Mononuclear cell (primary cell): ENCODE results near the gene IMMP2L. TPM values are rescaled to one million over a fixed set of nuclear protein-coding genes. Genes with fewer than 3 reads are reported as not detected.

Experiments
- H3K27me3 ChIP-seq: 2 replicates; pipeline ENCODE4 v1.6.0; 2011; ENCODE audit warnings: low read length, control low read depth; ENCODE audit not compliant: insufficient read depth
- H3K4me1 ChIP-seq: 2 replicates; pipeline ENCODE4 v1.5.1; 2011; ENCODE audit warnings: mild to moderate bottlenecking, low read length, control low read depth; ENCODE audit not compliant: insufficient read depth
- H3K4me3 ChIP-seq: 2 replicates; pipeline ENCODE4 v1.5.1; 2011; ENCODE audit warnings: mild to moderate bottlenecking, low read length, moderate library complexity
- H3K9me3 ChIP-seq: 2 replicates; pipeline ENCODE4 v1.5.1; 2011; ENCODE audit warnings: low read depth, mild to moderate bottlenecking, control low read depth, low read length
- total RNA-seq: library from RNA; depleted of rRNA; stranded (reverse); fragments of >200 nt; gene quantifications from one replicate; pipeline ENCODE4 v1.2.3, GENCODE V29; 2012

IMMP2L gene
- total RNA-seq, 1 donor: 14.6 TPM

- no peak overlapping the region for H3K4me3 ChIP-seq
- H3K27me3 ChIP-seq: no peaks in the 10 kb centered on the region
- H3K4me1 ChIP-seq: no peaks in the 10 kb centered on the region
- no peaks in the 10 kb centered on the region for H3K9me3 ChIP-seq
These were observed 346.7 kb downstream of the IMMP2L start for GRCh38 chr7:111215550-111215949.

DNA sequence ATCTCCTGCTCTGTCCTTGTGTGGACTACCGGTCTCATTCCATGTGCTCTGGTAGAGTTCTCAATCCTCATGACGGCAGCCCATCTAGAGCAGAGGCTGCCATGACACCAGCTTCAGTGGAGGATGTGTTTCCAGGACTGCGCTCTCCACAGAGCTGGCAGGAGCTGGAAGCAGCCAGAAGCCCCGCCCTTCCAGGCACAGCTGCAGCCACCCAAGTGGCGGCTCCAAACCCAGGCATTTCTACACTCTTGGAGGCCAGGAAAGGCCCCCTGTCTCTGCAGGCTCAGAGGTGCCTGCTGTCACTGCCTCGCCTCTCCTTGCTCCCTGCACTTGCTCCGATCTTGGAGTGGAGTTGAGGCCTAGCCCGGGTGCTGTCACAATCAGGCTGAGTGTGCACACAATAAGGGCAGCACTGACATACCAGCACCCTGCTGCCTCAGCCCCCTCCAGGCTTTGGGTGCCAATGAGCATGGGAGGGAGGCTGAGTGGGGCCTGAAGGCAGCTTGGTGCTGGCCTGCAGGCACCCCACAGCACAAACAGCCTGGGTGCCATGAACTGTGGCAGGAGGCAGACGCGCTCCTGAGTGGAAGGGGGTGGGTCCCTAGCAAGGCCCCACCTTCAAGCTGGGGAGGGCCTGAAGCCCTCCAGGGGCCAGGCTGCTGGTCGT, 349.3 kb downstream of the IMMP2L start:
- no peaks in the 10 kb centered on the region for H3K27me3 ChIP-seq
- no peaks in the 10 kb centered on the region for H3K4me1 ChIP-seq
- no peak overlapping the region for H3K4me3 ChIP-seq
- no peaks in the 10 kb centered on the region for H3K9me3 ChIP-seq

GRCh38 chr7:111210996-111211395, 351.3 kb downstream of the IMMP2L start:
- H3K4me1 ChIP-seq: no peaks in the 10 kb centered on the region
- no peaks in the 10 kb centered on the region for H3K27me3 ChIP-seq
- H3K9me3 ChIP-seq: no peaks in the 10 kb centered on the region
- H3K4me3 ChIP-seq: no peak overlapping the region

DNA sequence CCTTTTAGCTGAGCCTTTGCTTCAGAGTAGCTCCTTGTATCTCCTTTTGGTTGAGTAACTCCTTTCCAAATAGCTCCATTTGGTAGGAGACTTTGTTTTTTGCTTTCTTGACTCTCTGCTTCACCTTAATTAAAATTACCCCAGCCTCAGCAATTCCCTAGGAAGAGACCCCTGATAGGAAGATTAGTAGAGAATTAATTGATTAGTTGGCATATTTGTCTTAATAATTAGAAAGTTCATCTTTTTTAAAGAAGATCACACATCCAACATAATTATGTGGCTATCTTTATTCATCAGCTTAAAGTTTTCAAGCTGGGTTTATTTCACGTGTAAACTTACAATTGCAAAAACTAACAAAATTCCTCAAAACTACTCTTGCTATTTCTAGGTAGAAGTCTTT, 352.2 kb downstream of the IMMP2L start:
- Histone ChIP-seq H3K9me3 (no peaks in the 10 kb centered on the region), H3K4me3 (no peak overlapping the region), H3K4me1 (no peaks in the 10 kb centered on the region), H3K27me3 (no peaks in the 10 kb centered on the region)

DNA sequence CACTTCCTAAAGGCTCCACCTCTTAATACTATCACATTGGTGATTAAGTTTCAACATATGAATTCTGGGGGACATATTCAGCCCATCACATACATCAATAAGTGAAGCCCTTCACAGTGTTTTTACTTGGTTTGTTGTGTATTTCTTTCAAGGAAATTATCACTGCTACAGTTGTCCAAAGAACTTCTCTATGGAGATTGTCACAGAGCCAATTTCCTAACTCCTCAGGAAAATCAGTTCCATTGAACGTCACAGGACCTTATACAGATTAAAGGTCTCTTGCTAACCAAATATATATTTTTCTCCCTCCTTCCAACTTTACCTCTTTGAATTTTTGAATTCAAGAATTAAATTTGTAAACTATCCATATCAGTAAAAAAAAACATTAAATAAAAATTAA, 357.0 kb downstream of the IMMP2L start:
- H3K9me3 ChIP-seq: no peaks in the 10 kb centered on the region
- H3K27me3 ChIP-seq: no peaks in the 10 kb centered on the region
- no peak overlapping the region for H3K4me3 ChIP-seq
- no peaks in the 10 kb centered on the region for H3K4me1 ChIP-seq

DNA sequence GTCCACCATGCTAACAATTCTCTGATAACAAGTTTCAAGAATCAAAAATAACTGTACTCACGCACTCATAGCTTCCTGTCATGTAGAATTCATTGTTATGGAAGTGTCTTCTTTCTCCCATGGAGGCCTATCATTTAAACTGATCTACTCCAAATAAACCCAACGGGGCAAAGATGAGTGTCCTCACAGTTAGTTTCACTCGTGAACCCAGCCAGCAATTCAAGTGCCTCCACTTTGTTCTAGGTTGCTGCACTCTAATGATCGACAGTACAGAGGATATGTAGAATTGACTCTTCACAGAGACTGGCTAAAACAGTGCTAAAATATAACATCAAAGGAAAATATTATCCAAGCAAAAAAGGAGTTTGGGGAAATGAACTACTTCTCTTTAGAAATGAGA, 360.0 kb downstream of the IMMP2L start:
- Histone ChIP-seq H3K27me3 (no peaks in the 10 kb centered on the region), H3K4me1 (no peaks in the 10 kb centered on the region), H3K9me3 (no peaks in the 10 kb centered on the region), H3K4me3 (no peak overlapping the region)

GRCh38 chr7:111199643-111200042, 362.6 kb downstream of the IMMP2L start:
- Histone ChIP-seq H3K4me1 (no peaks in the 10 kb centered on the region), H3K4me3 (no peak overlapping the region), H3K9me3 (no peaks in the 10 kb centered on the region), H3K27me3 (no peaks in the 10 kb centered on the region)

DNA sequence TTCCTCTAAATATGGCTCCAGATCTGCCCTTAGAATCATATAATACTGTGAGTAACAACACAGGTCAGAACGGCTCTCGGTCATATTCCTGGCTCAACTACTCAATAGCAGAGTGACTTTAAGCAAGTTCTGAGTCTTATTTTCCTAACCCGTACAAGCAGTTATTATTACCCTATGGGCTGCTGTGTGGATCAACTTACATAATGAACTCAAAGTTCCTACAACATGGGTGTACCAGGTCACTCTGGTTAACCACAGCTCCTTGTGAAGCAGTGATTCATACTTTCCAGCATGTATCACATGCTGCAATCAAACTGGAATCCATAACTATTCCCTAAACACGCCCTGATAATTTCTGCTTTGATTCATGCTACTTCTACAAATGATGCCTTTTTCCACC, 364.0 kb downstream of the IMMP2L start:
- H3K4me3 ChIP-seq: no peak overlapping the region
- no peaks in the 10 kb centered on the region for H3K27me3 ChIP-seq
- H3K9me3 ChIP-seq: no peaks in the 10 kb centered on the region
- H3K4me1 ChIP-seq: no peaks in the 10 kb centered on the region

GRCh38 chr7:111196655-111197054, 365.6 kb downstream of the IMMP2L start:
- Histone ChIP-seq H3K9me3 (no peaks in the 10 kb centered on the region), H3K27me3 (no peaks in the 10 kb centered on the region), H3K4me3 (no peak overlapping the region), H3K4me1 (no peaks in the 10 kb centered on the region)

DNA sequence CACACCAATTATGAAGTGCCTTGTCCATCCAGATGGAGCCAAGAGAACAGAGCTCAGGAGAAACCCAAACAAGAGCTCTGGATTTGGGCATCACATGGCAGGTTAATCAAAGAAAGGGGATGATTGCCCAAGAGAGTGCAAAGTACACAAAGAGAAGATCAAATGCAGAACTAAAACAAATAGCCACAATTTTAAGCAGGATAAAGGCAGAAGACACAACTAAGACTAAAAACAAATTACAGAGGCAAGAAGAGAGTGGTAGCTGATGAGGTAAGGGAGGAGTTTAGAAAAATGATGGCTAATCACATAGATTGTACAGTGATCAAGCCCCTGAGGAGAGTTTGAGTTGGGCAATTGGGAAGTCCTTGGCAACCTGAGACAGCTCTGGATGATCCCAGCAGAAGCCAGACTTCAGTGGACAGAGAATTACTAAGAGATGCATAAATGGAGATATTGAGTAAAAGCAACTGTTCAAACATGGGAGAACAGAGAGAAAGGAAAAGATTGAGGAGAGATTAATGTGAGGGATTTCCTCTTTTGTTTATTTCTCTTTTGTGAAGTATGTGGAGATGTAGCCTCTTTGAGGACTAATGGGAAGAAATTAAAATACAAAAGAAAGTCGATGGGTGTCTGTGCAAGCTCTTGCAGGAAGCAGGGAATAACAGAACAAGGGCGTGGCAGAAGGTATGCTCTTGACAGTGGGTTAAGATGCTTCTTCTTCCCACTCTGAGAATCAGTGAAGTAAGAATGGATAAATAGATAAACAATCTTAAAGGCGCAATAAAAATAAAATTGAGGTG, 369.5 kb downstream of the IMMP2L start:
- Histone ChIP-seq H3K9me3 (no peaks in the 10 kb centered on the region), H3K4me1 (no peaks in the 10 kb centered on the region), H3K27me3 (no peaks in the 10 kb centered on the region), H3K4me3 (no peak overlapping the region)

- H3K9me3 ChIP-seq: no peaks in the 10 kb centered on the region
- no peaks in the 10 kb centered on the region for H3K27me3 ChIP-seq
- no peak overlapping the region for H3K4me3 ChIP-seq
- no peaks in the 10 kb centered on the region for H3K4me1 ChIP-seq
These were observed 371.5 kb downstream of the IMMP2L start for GRCh38 chr7:111190804-111191203.

GRCh38 chr7:111184987-111185386, 377.3 kb downstream of the IMMP2L start:
- H3K27me3 ChIP-seq: no peaks in the 10 kb centered on the region
- no peaks in the 10 kb centered on the region for H3K4me1 ChIP-seq
- H3K9me3 ChIP-seq: no peaks in the 10 kb centered on the region
- H3K4me3 ChIP-seq: no peak overlapping the region

GRCh38 chr7:111183321-111183720, 379.0 kb downstream of the IMMP2L start:
- Histone ChIP-seq H3K27me3 (no peaks in the 10 kb centered on the region), H3K9me3 (no peaks in the 10 kb centered on the region), H3K4me3 (no peak overlapping the region), H3K4me1 (no peaks in the 10 kb centered on the region)

- H3K27me3 ChIP-seq: no peaks in the 10 kb centered on the region
- no peaks in the 10 kb centered on the region for H3K4me1 ChIP-seq
- H3K9me3 ChIP-seq: no peaks in the 10 kb centered on the region
- no peak overlapping the region for H3K4me3 ChIP-seq
These were observed 382.0 kb downstream of the IMMP2L start for GRCh38 chr7:111180338-111180737.

GRCh38 chr7:111175908-111176441, 386.3 kb downstream of the IMMP2L start:
- Histone ChIP-seq H3K27me3 (no peaks in the 10 kb centered on the region), H3K4me3 (no peak overlapping the region), H3K9me3 (no peaks in the 10 kb centered on the region), H3K4me1 (no peaks in the 10 kb centered on the region)

GRCh38 chr7:111174510-111174909, 387.8 kb downstream of the IMMP2L start:
- Histone ChIP-seq H3K4me3 (no peak overlapping the region), H3K9me3 (no peaks in the 10 kb centered on the region), H3K27me3 (no peaks in the 10 kb centered on the region), H3K4me1 (no peaks in the 10 kb centered on the region)
